BJ (cell line): ENCODE measurements around the gene THYN1. TPM values are rescaled to one million over a fixed set of nuclear protein-coding genes. Genes with fewer than 3 reads are reported as not detected.
"Not testable (repeated sequence)": the region's sequence is repeated elsewhere in the genome, so short reads cannot be mapped to it uniquely, and the experiment has no call there.

Experiments
- CTCF ChIA-PET: fragments of 350-600 bp; formaldehyde crosslinking; extraction: SDS; loops from one replicate; lab custom pipeline; 2021; ENCODE audit warnings: antibody characterized with exemption, inconsistent platforms; lab: Yijun Ruan, JAX
- POLR2A ChIA-PET: fragments of 300-600 bp; sonication (Branson Sonifier 250); formaldehyde crosslinking; extraction: SDS; loops from one replicate; lab custom pipeline; 2021; ENCODE audit warnings: antibody characterized with exemption; lab: Charles Lee
- DNase-seq: peaks from one replicate; pipeline ENCODE4 v3.0.0-alpha.2; 2011; ENCODE audit warnings: low read depth
- H3K27me3 ChIP-seq: 2 replicates; pipeline ENCODE4 v1.6.0; 2011; ENCODE audit warnings: low read length; ENCODE audit not compliant: control insufficient read depth, insufficient read depth
- H3K36me3 ChIP-seq: 2 replicates; pipeline ENCODE4 v1.5.1; 2011; ENCODE audit warnings: low read length; ENCODE audit not compliant: control insufficient read depth, insufficient read depth
- H3K4me3 ChIP-seq: 2 replicates; pipeline ENCODE4 v1.5.1; 2011; ENCODE audit warnings: low read depth, mild to moderate bottlenecking, control low read depth, low read length
- polyA plus RNA-seq: library from polyadenylated mRNA; depleted of rRNA; stranded (reverse); fragments of >200 nt; gene quantifications from 2 replicates; pipeline ENCODE4 v1.2.3, GENCODE V29; 2011
- TF ChIP-seq, protein P1 (sequence below): IDR thresholded peaks from 2 replicates; pipeline ENCODE4 v1.5.1; 2011; ENCODE audit warnings: low read depth, mild to moderate bottlenecking, control low read depth, inconsistent platforms, low read length, moderate library complexity; ENCODE audit not compliant: insufficient read depth

Gene THYN1
- polyA plus RNA-seq, 1 experiment, result 38.2 TPM

DNA sequence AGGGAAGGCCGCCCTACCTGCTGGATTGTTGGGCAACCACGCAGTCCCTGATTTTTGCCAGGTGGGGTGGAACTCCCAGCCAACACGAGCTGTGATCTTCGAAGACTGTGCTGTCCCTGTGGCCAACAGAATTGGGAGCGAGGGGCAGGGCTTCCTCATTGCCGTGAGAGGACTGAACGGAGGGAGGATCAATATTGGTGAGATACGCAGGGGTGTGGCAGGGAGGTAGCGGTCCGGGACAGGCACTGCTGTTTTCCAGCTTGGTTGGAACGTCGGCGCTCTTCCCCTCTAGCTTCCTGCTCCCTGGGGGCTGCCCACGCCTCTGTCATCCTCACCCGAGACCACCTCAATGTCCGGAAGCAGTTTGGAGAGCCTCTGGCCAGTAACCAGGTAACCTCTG is 7.8 kb upstream of the THYN1 start:
- TF ChIP-seq, protein P1, sequence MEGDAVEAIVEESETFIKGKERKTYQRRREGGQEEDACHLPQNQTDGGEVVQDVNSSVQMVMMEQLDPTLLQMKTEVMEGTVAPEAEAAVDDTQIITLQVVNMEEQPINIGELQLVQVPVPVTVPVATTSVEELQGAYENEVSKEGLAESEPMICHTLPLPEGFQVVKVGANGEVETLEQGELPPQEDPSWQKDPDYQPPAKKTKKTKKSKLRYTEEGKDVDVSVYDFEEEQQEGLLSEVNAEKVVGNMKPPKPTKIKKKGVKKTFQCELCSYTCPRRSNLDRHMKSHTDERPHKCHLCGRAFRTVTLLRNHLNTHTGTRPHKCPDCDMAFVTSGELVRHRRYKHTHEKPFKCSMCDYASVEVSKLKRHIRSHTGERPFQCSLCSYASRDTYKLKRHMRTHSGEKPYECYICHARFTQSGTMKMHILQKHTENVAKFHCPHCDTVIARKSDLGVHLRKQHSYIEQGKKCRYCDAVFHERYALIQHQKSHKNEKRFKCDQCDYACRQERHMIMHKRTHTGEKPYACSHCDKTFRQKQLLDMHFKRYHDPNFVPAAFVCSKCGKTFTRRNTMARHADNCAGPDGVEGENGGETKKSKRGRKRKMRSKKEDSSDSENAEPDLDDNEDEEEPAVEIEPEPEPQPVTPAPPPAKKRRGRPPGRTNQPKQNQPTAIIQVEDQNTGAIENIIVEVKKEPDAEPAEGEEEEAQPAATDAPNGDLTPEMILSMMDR, result no peak
- Histone ChIP-seq H3K4me3 (no peak overlapping the region), H3K27me3 (no peaks in the 10 kb centered on the region), H3K36me3 (peaks cover 15% of the 10 kb centered on the region)
- POLR2A ChIA-PET, result no interaction called here
- CTCF ChIA-PET, result interaction anchor here (1.1 to 2.2 kb wide), 6 partner anchors 10 to 22 kb away, joined by 3 to 9 read pairs (median 4); partner anchors contain the start of gene GLB1L3
- DNase-seq, result no peak

DNA sequence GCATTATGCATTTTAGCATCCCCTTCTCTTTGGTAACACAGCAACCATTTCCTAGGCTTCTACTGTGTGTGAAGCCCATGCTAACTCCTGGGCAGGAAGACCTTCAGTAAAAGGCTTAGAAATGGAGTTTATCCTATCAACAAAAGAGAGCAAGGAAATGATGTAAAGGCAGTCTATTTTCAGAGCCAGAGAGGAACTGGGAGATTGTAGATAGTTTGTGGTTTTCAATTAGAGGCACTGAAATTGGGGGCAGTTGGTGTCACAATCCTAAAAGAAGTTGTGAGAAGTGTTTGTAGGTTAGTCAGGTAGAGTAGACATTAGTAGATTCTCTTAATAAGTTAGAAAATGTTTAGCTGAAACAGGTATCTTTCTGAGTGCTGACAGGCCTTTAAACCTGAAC is 7.4 kb upstream of the THYN1 start:
- ChIA-PET CTCF (interaction anchor here (1.4 to 1.9 kb wide), 2 partner anchors 11 to 13 kb away, joined by 3 to 9 read pairs; no protein-coding TSS in a partner anchor), POLR2A (no interaction called here)
- TF ChIP-seq, protein P1, result no peak
- Histone ChIP-seq H3K4me3 (no peak overlapping the region), H3K36me3 (peaks cover 15% of the 10 kb centered on the region), H3K27me3 (no peaks in the 10 kb centered on the region)
- DNase-seq, result no peak

DNA sequence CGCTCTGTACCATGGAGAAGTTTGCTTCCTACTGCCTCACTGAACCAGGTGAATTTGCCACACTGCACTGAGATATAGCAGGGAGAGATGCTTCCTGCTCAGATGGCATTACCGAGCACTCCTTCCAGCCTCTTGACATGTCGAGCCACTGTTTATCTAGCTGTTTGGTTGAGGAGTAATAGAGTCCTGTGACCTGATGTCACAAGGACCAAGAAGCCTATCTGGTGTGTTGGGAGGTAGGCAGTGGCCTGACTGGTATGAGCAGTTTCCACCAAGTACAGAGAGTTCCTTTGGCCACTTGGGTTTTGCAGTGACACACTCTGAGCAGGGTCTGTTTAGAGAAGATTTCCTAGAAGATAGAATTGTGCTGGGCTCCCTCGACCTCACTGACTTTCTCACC is 5.4 kb upstream of the THYN1 start:
- CTCF ChIA-PET, result no interaction called here
- no peak overlapping the region for H3K4me3 ChIP-seq
- no peaks in the 10 kb centered on the region for H3K27me3 ChIP-seq
- TF ChIP-seq, protein P1, result no peak
- POLR2A ChIA-PET, result no interaction called here
- no peak for DNase-seq
- peaks cover 15% of the 10 kb centered on the region for H3K36me3 ChIP-seq

DNA sequence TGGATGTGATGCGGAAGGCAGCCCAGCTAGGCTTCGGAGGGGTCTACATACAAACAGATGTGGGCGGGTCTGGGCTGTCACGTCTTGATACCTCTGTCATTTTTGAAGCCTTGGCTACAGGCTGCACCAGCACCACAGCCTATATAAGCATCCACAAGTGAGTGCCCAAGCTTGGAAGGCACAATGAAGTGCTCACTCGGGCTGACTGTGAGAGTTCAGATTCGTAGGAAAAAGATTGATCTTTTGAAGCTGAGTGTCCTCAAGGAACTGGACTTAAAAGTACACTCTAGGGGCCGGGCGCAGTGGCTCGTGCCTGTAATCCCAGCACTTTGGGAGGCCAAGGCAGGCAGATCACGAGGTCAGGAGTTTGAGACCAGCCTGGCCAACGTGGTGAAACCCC is 3.9 kb upstream of the THYN1 start:
- H3K4me3 ChIP-seq, result no peak overlapping the region
- H3K36me3 ChIP-seq, result peaks cover 9% of the 10 kb centered on the region
- no peaks in the 10 kb centered on the region for H3K27me3 ChIP-seq
- ChIA-PET POLR2A (no interaction called here), CTCF (no interaction called here)
- no peak for DNase-seq
- TF ChIP-seq, protein P1, result no peak

DNA sequence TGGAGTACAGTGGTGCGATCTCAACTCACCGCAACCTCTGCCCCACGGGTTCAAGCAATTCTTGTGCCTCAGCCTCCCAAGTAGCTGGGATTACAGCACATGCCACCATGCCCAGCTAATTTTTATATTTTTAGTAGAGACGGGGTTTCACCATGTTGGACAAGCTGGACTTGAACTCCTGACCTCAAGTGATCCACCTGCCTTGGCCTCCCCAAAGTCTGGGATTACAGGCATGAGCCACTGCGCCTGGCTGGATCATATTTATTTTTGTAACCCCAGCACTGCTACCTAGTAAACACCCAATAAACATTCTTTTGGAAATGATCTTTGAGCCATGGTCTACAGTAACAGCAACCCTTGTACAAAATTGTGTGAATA is 2.0 kb upstream of the THYN1 start:
- DNase-seq, H3K4me3 ChIP-seq, H3K36me3 ChIP-seq, CTCF ChIA-PET, H3K27me3 ChIP-seq: not testable (repeated sequence)
- POLR2A ChIA-PET, result interaction anchor here (0.6 kb wide), 1 partner anchor 49 kb away, joined by 5 read pairs; no protein-coding TSS in a partner anchor
